ENCODE measurements around the gene MFNG. TPM values are rescaled to one million over a fixed set of nuclear protein-coding genes. Genes with fewer than 3 reads are reported as not detected.

MFNG gene
- total RNA-seq, 1 experiment from 2014 or later, result 3.3 TPM

DNA sequence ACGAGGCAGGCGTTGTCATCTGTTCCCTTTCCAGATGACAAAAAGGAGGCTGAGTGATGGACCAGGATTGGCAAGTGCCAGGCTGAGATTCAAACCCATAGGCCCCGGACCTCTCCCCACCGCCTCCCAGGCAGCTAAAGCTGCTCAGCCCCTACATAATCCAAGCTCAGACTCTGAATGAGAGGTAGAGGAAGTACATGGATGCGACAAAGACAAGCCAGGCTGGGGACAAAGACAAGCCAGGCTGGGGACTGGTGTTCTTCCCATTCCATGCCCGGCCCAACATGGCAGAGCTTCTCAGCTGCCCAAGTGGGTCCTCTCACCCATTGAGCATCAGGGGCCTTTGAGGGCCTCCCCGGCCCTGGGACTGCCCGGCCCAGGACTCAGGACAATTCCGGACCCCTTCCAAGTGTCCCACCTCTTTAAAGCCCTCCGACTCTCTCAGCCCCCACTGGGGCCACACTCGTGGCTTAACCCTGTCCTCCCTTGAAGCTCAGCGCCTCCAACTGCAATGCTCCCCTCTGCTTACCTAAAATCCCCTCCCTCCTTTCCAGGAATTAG lies 4.8 kb downstream of the MFNG start:
- Mint-ChIP-seq H3K4me3 (no peak overlapping the region; a peak in 1 of 5 replicates), H3K4me1 (peaks cover 5 to 27% of the 10 kb centered on the region in 2 experiments), H3K27me3 (ENCODE audit: low read depth) (peaks cover 19% of the 10 kb centered on the region), H3K27ac (no peak overlapping the region), H3K36me3 (ENCODE audit: insufficient read depth in 1 of 3, low read depth in 3 of 3) (no peaks in the 10 kb centered on the region), H3K9me3 (no peaks in the 10 kb centered on the region)
- Histone ChIP-seq H2BK12ac (ENCODE audit: insufficient read length, low read depth, low read length) (no peak overlapping the region), H3K18ac (ENCODE audit: insufficient read length, low read depth, low read length) (no peak overlapping the region), H3K9me3 (ENCODE audit: control insufficient read depth, low read depth, low read length) (no peaks in the 10 kb centered on the region), H2BK120ac (ENCODE audit: low read depth, low read length, poor library complexity, severe bottlenecking) (no peak overlapping the region), H2AFZ (ENCODE audit: low read length) (no peak overlapping the region), H2BK5ac (ENCODE audit: insufficient read length, low read length) (no peak overlapping the region), H3K4ac (ENCODE audit: low read depth, low read length) (no peak overlapping the region), H4K20me1 (ENCODE audit: control insufficient read depth, insufficient read depth, insufficient read length) (no peaks in the 10 kb centered on the region), H4K91ac (ENCODE audit: insufficient read length, low read depth, low read length) (no peak overlapping the region), H2BK15ac (ENCODE audit: low read depth, low read length) (no peak overlapping the region), H2AK5ac (ENCODE audit: insufficient read length, low read length) (no peak overlapping the region), H3K4me2 (ENCODE audit: insufficient read depth, insufficient read length, low read length) (no peak overlapping the region), H4K8ac (replicated peaks; ENCODE audit: insufficient read length, low read depth, low read length) (no peak overlapping the region), H3K56ac (ENCODE audit: insufficient read length, low read depth, low read length) (no peak overlapping the region), H3K23ac (ENCODE audit: insufficient read length, low read depth, low read length) (no peak overlapping the region), H3K23me2 (ENCODE audit: insufficient read length, low read depth, low read length, poor library complexity, severe bottlenecking) (peaks cover under 1% of the 10 kb centered on the region), H3K14ac (ENCODE audit: insufficient read depth, low read length) (no peak overlapping the region), H3K27ac (ENCODE audit: insufficient read length, low read depth, low read length) (no peak overlapping the region), H3K27me3 (ENCODE audit: insufficient read depth, low read length) (no peaks in the 10 kb centered on the region), H3K9ac (ENCODE audit: extremely low read depth, insufficient read length, low read length) (no peak overlapping the region), H3T11ph (ENCODE audit: low read length) (no peak overlapping the region), H3K79me1 (ENCODE audit: insufficient read depth, low read depth, low read length, poor library complexity, severe bottlenecking) (no peaks in the 10 kb centered on the region), H3K79me2 (ENCODE audit: insufficient read depth, low read length) (no peaks in the 10 kb centered on the region), H2BK20ac (ENCODE audit: low read depth, low read length, poor library complexity, severe bottlenecking) (no peak overlapping the region), H3K4me1 (ENCODE audit: insufficient read depth, low read length) (peaks cover under 1% of the 10 kb centered on the region; the same call in 1 of the 2 replicates), H4K5ac (ENCODE audit: insufficient read length, low read depth, low read length) (no peak overlapping the region)
- TF ChIP-seq, protein P1, sequence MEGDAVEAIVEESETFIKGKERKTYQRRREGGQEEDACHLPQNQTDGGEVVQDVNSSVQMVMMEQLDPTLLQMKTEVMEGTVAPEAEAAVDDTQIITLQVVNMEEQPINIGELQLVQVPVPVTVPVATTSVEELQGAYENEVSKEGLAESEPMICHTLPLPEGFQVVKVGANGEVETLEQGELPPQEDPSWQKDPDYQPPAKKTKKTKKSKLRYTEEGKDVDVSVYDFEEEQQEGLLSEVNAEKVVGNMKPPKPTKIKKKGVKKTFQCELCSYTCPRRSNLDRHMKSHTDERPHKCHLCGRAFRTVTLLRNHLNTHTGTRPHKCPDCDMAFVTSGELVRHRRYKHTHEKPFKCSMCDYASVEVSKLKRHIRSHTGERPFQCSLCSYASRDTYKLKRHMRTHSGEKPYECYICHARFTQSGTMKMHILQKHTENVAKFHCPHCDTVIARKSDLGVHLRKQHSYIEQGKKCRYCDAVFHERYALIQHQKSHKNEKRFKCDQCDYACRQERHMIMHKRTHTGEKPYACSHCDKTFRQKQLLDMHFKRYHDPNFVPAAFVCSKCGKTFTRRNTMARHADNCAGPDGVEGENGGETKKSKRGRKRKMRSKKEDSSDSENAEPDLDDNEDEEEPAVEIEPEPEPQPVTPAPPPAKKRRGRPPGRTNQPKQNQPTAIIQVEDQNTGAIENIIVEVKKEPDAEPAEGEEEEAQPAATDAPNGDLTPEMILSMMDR (conservative IDR thresholded peaks at IDR 0.05), result no peak
- no CpG with 5 or more reads among the region's 12 CpGs for whole genome bisulfite sequencing (ENCODE audit: extremely low coverage, insufficient read length, low lambda C conversion rate)
- no peak for DNase-seq

Data from H9 (cell line).